K562 (cell line): ENCODE data around the gene VPS9D1. TPM values are rescaled to one million over a fixed set of nuclear protein-coding genes. Genes with fewer than 3 reads are reported as not detected.

Experiments
- BHLHE40 ChIP-seq: IDR thresholded peaks from 2 replicates; pipeline ENCODE4 v1.6.1; 2011; ENCODE audit warnings: low read length, improper control_type of control experiment
- CBFA2T3 ChIP-seq: fragments of 450-650 bp; IDR thresholded peaks from 2 replicates; pipeline ENCODE4 v1.6.1; 2017
- CBX1 ChIP-seq: sonication (generic); IDR thresholded peaks from 2 replicates; pipeline ENCODE4 v1.6.1; 2016; ENCODE audit warnings: antibody characterized with exemption, low read depth, mild to moderate bottlenecking
- ETV5 ChIP-seq: sonication (generic); formaldehyde crosslinking; IDR thresholded peaks from 2 replicates; pipeline ENCODE4 v1.4.0; 2020; ENCODE audit warnings: low read depth, mild to moderate bottlenecking, missing genetic modification reagents
- JUN ChIP-seq, 2 experiments: sonication (generic) in 1 of 2; formaldehyde crosslinking in 1 of 2; IDR thresholded peaks; 2 replicates each; pipeline versions ENCODE4 v1.6.1 to v1.8.0; 2012 to 2022; ENCODE audit warnings: borderline replicate concordance in 2 of 2, mild to moderate bottlenecking in 2 of 2, improper control_type of control experiment in 1 of 2, low read depth in 1 of 2, low read length in 1 of 2, missing genetic modification reagents in 1 of 2
- NFRKB ChIP-seq: fragments of 450-650 bp; IDR thresholded peaks from 2 replicates; pipeline ENCODE4 v1.6.1; 2016; ENCODE audit warnings: low read depth
- RBM22 ChIP-seq: fragments of 200-400 bp; formaldehyde crosslinking; IDR thresholded peaks from 2 replicates; pipeline ENCODE4 v1.6.1; 2018; ENCODE audit warnings: low read length, low read depth; ENCODE audit not compliant: poor library complexity, severe bottlenecking
- SP1 ChIP-seq: sonication (generic); formaldehyde crosslinking; IDR thresholded peaks from 2 replicates; pipeline ENCODE4 v1.8.1; 2022; ENCODE audit warnings: mild to moderate bottlenecking, missing genetic modification reagents
- SUPT5H ChIP-seq: fragments of 450-650 bp; IDR thresholded peaks from 2 replicates; pipeline ENCODE4 v1.6.1; 2016
- TEAD1 ChIP-seq, 2 experiments: fragments of 450-650 bp in 1 of 2; sonication (generic) in 1 of 2; formaldehyde crosslinking; IDR thresholded peaks; 2 replicates each; pipeline versions ENCODE4 v1.4.0 to v1.8.0; 2020 to 2022; ENCODE audit warnings: mild to moderate bottlenecking in 2 of 2, missing genetic modification reagents in 1 of 2
- TRIM24 ChIP-seq, 2 experiments: fragments of 450-650 bp; IDR thresholded peaks; 2 replicates each; pipeline ENCODE4 v1.6.1; 2016
- ZNF175 ChIP-seq: fragments of 200-800 bp; sonication (Bioruptor generic); IDR thresholded peaks from 2 replicates; pipeline ENCODE4 v1.6.1; 2016; ENCODE audit warnings: low read depth, mild to moderate bottlenecking, missing genetic modification characterization, missing compliant biosample characterization
- ZNF212 ChIP-seq: fragments of 450-650 bp; formaldehyde crosslinking; IDR thresholded peaks from 2 replicates; pipeline ENCODE4 v1.4.0; 2020; ENCODE audit warnings: mild to moderate bottlenecking
- ZSCAN29 ChIP-seq: fragments of 450-650 bp; IDR thresholded peaks from 2 replicates; pipeline ENCODE4 v1.6.1; 2017
- polyA plus RNA-seq, 8 experiments: library from polyadenylated mRNA; depleted of rRNA in 4 of 8; stranded (reverse) in 5 of 8; unstranded in 3 of 8; fragments of >200 nt; fragmentation: Nextera tagmentation in 2 of 8; fragmentation: Illumina TruSeq in 1 of 8; extraction: Ambion mirVana in 2 of 8; extraction: Trizol in 1 of 8; gene quantifications; 2 replicates each; pipeline versions ENCODE4 v1.2.1 to v1.2.3, GENCODE V29; 2011 to 2014; ENCODE audit warnings: inconsistent platforms in 1 of 8, missing spikeins in 1 of 8
- total RNA-seq, 7 experiments: library from RNA; depleted of rRNA in 6 of 7; stranded (reverse); fragments of >200 nt in 6 of 7; fragmentation: Illumina TruSeq in 2 of 7; extraction: Trizol in 2 of 7; gene quantifications; 2 replicates each; pipeline versions ENCODE4 v1.2.1 to v1.2.3, GENCODE V29; 2011 to 2021; ENCODE audit warnings: low replicate concordance in 1 of 7
- TF ChIP-seq, protein P1 (sequence below): conservative IDR thresholded peaks from 2 replicates; pipeline ENCODE4 v1.6.1; 2011; ENCODE audit warnings: low read depth, mild to moderate bottlenecking, low read length; ENCODE audit not compliant: control insufficient read depth
- TF ChIP-seq, protein P2 (sequence below), 2 experiments: fragments of 450-650 bp in 1 of 2; IDR thresholded peaks; 2 replicates each; pipeline ENCODE4 v1.6.1; 2011 to 2017; ENCODE audit warnings: low read depth in 2 of 2, antibody characterized with exemption in 1 of 2, borderline replicate concordance in 1 of 2, low read length in 1 of 2, mild to moderate bottlenecking in 1 of 2, mixed read lengths in 1 of 2; ENCODE audit not compliant: control insufficient read depth in 1 of 2
- TF ChIP-seq, protein P3 (sequence below): fragments of 250-450 bp; sonication (Bioruptor Pico); IDR thresholded peaks from 2 replicates; pipeline ENCODE4 v1.5.0; 2020; ENCODE audit warnings: mild to moderate bottlenecking
- TF ChIP-seq, protein P4 (sequence below): fragments of 450-650 bp; formaldehyde crosslinking; IDR thresholded peaks from 2 replicates; pipeline ENCODE4 v1.4.0; 2022; ENCODE audit warnings: mild to moderate bottlenecking, moderate library complexity
- TF ChIP-seq, protein P5 (sequence below): sonication (generic); formaldehyde crosslinking; IDR thresholded peaks from 2 replicates; pipeline ENCODE4 v1.8.1; 2023; ENCODE audit warnings: mild to moderate bottlenecking, missing genetic modification reagents

VPS9D1 gene
- total and polyA plus RNA-seq, 9 of the 15 experiments (the other 6 are each of a cell fraction or from before 2014, with no cell fraction given): 0.33 to 3.1 (median 1.1) TPM

DNA sequence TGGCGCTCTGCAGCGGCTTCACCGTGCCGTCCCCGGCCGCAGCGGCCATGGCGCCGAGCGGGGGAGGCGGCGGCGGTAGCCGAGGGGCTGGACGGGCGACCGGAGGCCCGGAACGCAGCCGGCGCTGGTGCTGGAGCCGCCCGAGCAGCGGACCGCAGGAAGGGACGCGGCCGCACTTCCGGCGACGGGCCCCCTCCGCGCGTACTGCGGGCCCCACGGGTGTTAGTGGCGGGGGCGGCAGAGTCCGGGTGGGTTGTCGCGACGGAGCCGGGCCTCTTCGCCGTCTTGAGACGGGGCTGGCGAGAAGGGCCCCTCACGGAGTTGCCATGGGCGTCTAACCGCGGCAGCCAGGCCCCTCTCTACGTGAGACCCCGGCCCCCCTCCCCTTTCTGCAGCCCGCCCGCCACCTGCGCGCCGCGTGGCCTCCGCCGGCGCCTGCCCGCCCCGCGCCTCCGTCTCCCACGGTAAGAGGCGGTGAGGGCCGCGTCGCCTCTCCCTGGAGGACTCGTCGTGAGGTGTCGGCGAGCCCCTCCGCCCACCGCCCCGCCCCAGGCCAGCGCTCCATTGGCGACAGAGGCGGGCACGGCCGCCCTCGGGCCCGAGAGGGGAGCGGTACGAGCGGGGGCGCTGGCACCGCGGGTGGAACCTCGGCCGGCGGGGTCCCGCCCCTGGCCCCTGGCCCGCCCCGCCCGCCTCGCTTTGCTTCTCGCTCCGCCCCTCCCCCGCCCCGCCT lies at the start of gene VPS9D1, which contains the start of gene ZNF276 (continued):
- TF ChIP-seq, protein P1, sequence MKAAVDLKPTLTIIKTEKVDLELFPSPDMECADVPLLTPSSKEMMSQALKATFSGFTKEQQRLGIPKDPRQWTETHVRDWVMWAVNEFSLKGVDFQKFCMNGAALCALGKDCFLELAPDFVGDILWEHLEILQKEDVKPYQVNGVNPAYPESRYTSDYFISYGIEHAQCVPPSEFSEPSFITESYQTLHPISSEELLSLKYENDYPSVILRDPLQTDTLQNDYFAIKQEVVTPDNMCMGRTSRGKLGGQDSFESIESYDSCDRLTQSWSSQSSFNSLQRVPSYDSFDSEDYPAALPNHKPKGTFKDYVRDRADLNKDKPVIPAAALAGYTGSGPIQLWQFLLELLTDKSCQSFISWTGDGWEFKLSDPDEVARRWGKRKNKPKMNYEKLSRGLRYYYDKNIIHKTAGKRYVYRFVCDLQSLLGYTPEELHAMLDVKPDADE: peak; percentile 70
- TF ChIP-seq CBFA2T3 (no peak), SUPT5H (peak; percentile 52; the same call in 1 of the 2 replicates), JUN (IDR thresholded peaks at IDR 0.05; ENCODE audit: borderline replicate concordance, low read depth, low read length) (peak; percentile 24; the same call in 1 of the 2 replicates), JUN (CRISPR knock-in tag; IDR thresholded peaks at IDR 0.05; ENCODE audit: borderline replicate concordance) (no peak), SP1 (CRISPR knock-in tag) (0 out of 2 replicates have a peak, but pooled peaks have one; percentile 16), TEAD1 (CRISPR knock-in tag; IDR thresholded peaks at IDR 0.05) (peak; percentile 34 to 76; a peak in 2 of 4 replicates), CBX1 (peak; percentile 39; the same call in 1 of the 2 replicates), TRIM24 (IDR thresholded peaks at IDR 0.05) (peak in 1 of 2 experiments; percentile 94; a peak in 2 of 4 replicates), ZNF175 (no peak), ZNF212 (no peak), RBM22 (peak; percentile 18), ZSCAN29 (no peak), ETV5 (peak; percentile 73), NFRKB (no peak), BHLHE40 (no peak)
- TF ChIP-seq, protein P2, sequence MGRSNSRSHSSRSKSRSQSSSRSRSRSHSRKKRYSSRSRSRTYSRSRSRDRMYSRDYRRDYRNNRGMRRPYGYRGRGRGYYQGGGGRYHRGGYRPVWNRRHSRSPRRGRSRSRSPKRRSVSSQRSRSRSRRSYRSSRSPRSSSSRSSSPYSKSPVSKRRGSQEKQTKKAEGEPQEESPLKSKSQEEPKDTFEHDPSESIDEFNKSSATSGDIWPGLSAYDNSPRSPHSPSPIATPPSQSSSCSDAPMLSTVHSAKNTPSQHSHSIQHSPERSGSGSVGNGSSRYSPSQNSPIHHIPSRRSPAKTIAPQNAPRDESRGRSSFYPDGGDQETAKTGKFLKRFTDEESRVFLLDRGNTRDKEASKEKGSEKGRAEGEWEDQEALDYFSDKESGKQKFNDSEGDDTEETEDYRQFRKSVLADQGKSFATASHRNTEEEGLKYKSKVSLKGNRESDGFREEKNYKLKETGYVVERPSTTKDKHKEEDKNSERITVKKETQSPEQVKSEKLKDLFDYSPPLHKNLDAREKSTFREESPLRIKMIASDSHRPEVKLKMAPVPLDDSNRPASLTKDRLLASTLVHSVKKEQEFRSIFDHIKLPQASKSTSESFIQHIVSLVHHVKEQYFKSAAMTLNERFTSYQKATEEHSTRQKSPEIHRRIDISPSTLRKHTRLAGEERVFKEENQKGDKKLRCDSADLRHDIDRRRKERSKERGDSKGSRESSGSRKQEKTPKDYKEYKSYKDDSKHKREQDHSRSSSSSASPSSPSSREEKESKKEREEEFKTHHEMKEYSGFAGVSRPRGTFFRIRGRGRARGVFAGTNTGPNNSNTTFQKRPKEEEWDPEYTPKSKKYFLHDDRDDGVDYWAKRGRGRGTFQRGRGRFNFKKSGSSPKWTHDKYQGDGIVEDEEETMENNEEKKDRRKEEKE (IDR thresholded peaks at IDR 0.05; ENCODE audit: borderline replicate concordance in 1 of 2, control insufficient read depth in 1 of 2, low read depth in 2 of 2, low read length in 1 of 2): peak in 1 of 2 experiments; percentile 86; a peak in 1 of 4 replicates
- TF ChIP-seq, protein P3, sequence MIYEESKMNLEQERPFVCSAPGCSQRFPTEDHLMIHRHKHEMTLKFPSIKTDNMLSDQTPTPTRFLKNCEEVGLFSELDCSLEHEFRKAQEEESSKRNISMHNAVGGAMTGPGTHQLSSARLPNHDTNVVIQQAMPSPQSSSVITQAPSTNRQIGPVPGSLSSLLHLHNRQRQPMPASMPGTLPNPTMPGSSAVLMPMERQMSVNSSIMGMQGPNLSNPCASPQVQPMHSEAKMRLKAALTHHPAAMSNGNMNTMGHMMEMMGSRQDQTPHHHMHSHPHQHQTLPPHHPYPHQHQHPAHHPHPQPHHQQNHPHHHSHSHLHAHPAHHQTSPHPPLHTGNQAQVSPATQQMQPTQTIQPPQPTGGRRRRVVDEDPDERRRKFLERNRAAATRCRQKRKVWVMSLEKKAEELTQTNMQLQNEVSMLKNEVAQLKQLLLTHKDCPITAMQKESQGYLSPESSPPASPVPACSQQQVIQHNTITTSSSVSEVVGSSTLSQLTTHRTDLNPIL: no peak
- TF ChIP-seq, protein P4, sequence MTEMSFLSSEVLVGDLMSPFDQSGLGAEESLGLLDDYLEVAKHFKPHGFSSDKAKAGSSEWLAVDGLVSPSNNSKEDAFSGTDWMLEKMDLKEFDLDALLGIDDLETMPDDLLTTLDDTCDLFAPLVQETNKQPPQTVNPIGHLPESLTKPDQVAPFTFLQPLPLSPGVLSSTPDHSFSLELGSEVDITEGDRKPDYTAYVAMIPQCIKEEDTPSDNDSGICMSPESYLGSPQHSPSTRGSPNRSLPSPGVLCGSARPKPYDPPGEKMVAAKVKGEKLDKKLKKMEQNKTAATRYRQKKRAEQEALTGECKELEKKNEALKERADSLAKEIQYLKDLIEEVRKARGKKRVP (CRISPR knock-in tag): no peak
- TF ChIP-seq, protein P5, sequence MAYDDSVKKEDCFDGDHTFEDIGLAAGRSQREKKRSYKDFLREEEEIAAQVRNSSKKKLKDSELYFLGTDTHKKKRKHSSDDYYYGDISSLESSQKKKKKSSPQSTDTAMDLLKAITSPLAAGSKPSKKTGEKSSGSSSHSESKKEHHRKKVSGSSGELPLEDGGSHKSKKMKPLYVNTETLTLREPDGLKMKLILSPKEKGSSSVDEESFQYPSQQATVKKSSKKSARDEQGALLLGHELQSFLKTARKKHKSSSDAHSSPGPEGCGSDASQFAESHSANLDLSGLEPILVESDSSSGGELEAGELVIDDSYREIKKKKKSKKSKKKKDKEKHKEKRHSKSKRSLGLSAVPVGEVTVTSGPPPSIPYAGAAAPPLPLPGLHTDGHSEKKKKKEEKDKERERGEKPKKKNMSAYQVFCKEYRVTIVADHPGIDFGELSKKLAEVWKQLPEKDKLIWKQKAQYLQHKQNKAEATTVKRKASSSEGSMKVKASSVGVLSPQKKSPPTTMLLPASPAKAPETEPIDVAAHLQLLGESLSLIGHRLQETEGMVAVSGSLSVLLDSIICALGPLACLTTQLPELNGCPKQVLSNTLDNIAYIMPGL (CRISPR knock-in tag): peak; percentile 71; the same call in 1 of the 2 replicates
